Hindlimb muscle (tissue), 1 donor: ENCODE measurements around the gene KCNQ1. TPM values are rescaled to one million over a fixed set of nuclear protein-coding genes. Genes with fewer than 3 reads are reported as not detected.

Source experiments
- DNase-seq: peaks from one replicate; pipeline ENCODE4 v3.0.0-alpha.2; 2013
- polyA plus RNA-seq: library from polyadenylated mRNA; unstranded; fragments of 120-200 nt; gene quantifications from one replicate; pipeline ENCODE4 v1.2.1, GENCODE V29; 2013; ENCODE audit not compliant: insufficient read length

The KCNQ1 gene
- polyA plus RNA-seq, 1 donor = 2.9 TPM

DNA sequence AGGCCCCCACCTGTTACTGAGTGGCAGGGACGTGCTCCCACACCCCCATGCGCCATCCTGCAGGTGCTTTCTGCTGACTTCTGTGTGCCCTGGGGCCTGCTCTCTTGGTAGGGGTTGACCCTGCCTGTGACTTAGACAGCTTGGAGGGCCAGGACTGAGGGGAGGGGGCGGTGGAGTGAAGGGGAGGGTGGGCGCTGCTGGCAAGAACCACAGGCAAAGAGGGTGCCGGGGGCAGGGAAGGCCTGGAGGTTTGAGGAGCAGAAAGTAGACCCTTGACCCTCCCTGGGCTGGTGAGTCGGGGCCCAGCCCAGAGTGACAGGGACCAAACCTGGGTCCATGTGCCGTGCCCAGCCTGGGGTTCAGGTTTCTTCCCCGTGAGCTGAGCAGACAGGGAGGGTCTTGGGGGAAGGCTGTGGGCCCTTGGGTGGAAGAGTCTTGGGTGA, 17.8 kb downstream of the KCNQ1 start:
- no peak for DNase-seq

DNA sequence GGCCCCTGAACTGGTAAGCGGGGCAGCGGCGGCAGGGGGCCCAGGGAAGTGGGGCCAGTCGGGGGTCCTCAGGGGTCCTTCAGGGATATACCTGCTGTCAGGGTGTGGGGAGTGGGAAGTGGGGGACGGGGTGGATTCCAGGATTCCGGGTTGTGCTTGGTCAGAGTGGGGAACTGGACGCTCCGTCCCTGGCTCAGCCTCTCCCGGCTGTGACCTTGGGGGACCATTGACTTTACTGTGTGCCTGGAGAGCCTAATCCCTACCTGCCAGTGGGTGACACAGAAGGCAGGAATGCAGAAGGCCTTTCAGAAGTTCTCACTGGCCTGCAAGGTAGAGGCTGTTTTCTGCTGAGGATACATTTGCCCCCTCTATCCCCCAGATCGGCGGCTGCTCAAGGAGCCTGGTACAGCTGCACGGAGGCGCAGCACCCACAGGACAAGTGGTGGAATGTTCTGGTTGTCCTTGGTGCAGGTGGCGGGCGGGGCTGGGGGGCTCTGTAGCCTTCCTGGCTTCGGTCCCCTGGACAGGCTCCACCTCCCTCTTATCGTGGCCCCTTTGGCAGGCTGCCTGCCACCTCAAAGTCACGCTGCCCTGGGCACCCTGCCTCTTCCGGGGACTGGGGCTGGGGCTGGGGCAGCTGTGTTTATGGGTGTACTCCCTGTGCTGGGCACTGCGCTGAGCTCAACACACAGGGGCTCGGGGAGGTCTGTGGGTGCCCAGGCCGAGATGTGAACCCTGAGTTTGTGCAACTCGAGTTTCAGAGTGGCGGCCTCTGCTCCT, 18.4 kb downstream of the KCNQ1 start:
- DNase-seq = no peak

DNA sequence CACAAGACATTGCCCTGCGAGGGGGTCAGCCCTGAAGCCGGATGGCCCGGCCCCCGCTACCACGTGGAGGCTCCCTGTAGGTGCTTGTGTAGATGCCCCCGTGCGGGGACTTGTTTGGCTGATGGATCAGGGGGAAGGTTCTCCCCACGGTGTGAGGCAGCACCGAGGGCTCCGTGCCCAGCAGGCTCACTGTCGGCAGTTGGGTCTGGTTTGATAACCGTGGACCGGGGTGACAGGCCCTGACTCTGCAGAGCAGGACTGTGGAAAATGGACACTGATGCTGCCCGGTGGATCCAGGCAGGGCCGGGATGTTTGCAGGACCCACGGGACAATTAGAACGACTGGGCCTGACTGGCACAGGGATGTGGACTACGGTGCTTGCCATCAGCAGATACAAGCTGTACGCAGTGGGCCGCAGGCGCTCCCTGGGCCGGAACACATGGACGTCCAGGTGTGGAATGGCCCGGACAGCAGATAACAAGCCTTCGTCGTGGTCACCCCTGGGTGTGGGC, 19.0 kb downstream of the KCNQ1 start:
- DNase-seq = no peak

DNA sequence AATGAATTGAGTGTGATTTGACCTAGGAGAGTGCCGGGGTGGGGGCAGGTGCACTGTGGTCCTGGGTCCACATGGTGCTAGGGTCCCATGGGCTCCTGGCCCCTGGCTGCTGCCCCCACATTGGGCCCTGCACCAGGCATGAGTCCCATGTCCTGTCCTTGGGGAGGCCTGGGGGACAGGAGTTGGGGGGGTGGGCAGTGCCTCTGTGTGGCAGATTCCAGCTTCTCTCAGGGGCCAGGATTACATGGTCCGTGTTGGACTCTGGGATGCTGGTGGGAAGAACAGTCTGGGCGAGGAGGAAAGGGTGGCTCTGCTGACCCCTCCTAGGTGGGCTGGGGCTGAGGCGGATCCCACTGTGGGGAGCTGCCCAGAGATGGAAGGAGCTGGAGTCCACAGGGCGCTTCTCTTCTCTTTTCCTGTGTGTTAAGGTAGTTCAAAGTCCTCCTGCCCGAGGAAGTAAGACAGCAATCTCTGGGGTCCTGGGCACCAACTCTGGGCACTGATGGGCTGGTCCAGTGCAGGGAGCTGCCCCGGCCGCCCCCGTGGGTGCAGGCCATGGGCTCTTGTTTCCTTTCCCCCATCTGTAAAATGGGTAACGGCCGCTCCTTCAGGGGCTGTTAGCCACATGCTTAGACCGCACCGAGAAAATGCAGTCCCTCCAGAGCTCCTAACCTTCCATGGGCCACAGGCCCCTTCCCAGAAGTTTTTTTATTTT, 19.8 kb downstream of the KCNQ1 start:
- DNase-seq = no peak

DNA sequence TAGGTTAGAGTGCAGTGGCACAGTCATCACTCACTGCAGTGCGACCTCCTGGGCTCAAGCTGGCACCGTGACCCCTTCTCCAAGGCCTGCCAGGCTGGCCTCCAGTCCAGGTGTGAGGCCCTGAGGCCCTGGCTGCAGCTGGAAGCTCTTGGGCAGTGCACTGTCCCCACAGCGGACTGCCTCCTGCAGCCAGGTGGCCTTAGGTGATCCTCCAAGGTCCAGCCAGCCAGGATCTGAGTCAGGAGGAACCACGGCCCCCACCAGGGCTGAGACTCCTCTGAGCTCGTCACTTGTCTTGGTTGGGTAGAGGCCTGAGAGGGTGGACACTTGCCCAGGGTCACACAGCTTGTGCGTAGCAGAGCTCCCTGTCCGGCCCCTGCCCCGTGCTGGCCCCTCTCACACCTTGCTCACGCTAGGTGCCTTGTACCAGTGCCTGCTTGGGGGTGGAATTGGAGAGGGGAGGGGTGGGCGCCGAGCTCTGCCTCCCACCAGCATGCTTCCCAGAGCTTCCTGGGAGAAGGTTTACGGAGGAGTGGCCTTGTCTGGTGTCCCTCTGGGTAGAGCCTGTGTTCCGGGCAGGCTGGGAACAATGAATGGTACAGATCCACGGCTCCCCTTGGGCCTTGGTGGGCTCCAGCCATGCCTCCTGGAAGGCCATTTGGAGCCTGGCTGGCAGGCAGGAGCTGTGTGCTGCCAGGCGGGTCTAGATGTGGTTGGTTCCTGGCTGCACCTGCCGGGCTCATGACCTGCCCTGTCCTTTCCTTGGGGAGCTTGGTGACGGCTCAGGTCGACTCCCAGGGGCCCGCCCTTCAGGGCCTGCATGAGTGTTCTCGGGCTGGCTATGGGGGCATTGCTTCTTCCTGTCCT, 20.6 kb downstream of the KCNQ1 start:
- no peak for DNase-seq

DNA sequence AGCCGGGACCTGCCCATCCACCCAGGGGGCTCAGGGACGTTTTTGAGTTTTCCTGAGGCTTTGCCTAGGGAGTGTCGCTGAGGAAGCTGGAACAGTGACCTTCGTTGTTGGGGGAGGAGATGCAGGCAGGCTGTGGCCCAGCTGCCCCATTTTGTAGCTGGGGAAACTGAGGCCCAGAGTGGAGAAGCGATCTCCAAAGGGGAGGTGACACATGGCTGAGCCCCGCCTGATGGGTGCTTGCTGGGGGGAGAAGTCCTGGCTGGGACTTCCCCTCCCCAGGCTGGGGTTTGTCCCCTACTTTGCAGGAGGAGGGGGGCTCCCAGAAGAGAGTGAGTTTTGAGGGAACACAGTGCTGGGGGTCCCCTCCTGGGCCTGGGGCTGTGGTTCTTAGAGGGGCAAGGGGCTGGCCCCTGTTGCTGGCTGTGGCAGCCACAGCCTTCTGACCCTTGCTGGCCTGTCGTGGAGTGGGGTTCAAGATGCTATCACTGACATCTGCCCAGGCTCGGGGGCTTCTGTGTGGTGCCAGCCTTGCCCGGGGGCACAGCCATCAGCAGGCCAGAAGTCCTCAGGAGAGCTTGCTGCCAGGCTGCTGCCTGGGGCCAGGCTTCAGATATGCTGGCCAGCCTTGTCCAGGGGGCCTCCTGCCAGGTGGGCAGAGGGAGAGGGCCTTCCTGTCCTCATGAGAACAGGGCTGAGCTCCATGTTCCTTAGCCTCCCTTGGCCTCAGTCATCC, 21.4 kb downstream of the KCNQ1 start:
- DNase-seq = no peak

DNA sequence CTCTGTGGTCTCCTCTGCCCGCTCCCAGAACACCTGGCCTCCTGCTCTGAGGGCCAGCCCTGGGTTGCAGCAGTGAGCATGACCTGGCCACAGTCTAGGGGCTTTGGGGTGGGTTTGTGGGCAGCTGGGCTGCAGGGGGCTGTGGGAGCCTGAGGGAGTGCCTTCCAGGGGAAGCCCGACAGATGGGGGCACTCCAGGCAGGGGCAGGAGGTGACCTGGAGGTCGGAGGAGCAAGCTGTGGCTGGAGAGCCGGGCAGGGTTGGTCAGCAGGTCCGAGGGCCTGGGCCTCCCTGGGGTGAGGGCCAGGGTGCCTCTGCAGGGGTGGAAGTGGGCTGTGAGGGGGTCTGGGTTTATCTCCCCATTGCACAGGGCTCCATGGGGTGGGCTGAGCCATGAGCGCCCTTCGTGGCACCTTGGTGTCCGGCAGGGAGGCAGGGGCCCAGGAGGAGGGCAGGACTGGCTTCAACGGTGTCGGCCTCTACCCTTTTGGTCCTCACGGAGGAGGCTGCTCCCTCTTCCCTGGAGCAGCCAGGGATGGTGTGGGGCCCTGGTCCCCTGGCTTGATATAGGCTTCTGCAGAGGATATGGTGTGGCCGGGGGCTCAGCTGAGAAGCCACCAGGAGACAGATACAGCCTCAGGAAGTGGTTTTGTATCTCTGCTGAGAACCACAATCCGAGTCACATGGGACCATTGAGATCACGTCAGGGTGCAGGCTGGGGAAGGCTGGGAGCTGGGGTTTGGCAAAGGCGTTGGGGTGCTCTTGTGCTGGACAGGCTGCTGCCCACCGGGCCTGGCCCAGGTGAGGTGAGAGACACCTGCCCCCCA, 22.3 kb downstream of the KCNQ1 start:
- no peak for DNase-seq

DNA sequence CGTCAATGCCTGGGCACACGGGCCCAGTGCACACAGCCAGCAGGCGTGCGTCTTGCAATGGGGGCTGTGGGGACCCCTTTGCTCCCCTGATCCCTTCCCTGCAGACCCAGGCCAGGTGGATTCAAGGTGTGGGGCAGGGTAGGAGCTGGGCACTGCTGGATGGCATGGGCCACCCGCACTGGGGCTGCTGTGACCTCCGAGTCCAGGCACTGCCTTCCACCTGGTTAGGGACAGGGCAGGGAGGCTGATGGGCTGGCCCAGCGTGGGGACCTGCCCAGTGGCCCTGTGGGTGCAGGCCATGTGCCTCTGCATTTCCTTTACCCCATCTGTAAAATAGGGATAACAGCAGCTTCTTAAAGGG, 22.9 kb downstream of the KCNQ1 start:
- no peak for DNase-seq

DNA sequence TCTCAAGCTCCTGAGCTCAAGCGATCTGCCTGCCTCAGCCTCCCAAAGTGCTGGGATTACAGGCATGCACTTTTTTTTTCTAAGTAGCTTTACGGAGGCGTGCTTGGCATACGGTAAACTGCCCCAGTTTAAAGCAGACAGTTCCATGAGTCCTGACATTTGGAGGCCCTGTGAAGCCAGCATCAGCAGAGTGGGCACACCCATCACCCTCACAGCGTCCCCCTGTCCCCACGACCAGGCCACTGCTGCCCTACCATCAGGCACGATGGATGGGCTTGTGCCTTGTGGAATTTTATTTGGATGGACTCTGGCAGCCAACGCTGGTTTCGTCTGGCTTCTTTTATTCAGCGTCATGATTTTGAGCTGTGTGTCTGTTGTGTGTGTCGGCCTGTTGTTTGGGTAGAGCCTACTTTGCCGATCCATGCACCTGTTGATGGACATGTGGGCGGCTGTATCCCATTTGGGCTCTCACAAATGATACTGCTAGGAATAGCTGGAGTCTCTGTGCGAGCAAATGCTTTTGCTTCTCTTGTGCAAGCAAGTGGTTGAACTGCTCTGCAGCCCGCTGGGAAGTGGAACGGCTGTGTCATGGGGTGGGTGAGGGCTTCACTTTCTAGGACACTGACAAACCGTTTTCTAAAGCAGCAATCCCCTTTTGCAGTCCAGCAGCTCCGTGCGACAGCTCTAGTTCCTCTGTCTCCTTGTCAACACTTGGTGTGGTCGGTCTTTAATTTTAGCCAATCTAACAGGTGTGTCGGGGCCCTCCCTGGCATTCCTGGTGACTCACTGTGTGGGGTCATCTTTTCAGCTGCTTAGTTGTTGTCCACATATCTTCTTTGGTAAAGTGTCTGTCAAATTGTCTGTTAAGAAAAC, 23.8 kb downstream of the KCNQ1 start:
- no peak for DNase-seq

DNA sequence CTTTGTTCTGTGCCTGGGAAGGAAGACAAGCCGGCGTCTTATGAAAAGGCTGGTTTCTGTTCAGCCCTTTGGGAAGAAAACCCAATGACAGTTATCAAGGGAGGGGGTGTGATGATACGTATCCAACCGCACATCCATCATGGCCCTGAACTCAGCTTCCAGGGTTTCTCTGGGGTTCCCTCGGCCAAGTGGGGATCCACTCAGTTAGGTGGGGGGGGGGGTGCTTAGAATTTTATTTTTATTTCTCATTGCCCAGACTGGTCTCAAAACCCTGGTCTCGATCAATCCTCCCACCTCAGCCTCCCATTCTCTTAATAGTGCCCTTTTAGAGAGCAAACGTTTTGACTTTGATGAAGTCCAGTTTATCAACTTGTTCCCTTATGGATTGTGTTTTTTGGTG, 25.7 kb downstream of the KCNQ1 start:
- DNase-seq = no peak

DNA sequence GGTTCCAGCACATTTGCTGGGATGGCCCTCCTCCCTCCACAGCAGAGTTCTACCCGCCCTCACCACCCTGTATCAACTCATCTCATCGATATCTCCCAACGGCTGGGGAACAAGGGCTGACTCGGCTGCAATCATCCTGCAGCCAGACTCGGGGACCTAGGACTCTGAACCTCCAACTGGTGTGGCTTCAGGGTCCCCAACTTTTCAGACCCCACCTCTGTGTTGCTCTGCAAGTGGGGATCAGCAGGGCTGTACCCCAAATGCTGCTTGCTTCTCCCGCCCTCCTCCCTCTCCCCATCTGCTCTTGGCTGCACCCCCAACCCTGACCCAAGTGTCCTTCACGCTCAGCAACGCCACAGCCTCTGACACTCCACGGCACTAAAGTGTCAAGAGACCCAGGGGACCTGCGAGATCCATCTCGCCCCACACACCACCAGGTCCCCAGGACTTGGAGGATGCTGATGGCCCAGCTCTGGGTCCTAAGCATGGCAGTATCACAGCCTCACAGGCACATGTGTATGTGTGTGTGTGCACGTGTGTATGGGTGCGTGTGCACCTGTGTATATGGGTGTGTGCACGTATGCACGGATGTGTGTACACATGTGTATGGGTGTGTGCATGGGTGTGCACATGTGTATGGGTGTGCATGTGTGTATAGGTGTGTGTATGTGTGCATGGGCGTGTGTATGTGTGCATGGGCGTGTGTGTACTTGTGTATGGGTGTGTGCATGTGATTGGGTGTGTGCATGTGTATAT, 26.4 kb downstream of the KCNQ1 start:
- DNase-seq = no peak

DNA sequence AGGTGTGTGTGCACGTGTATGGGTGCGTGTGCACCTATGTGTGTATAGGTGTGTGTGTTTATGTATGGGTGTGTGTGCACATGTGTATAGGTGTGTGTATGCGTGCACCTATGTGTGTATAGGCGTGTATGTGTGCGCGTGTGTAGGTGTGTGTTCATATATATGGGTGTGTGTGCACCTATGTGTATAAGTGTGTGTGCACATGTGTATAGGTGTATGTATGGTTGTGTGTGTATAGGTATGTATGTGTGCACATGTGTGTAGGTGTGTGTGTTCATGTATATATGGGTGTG, 26.9 kb downstream of the KCNQ1 start:
- DNase-seq = no peak

DNA sequence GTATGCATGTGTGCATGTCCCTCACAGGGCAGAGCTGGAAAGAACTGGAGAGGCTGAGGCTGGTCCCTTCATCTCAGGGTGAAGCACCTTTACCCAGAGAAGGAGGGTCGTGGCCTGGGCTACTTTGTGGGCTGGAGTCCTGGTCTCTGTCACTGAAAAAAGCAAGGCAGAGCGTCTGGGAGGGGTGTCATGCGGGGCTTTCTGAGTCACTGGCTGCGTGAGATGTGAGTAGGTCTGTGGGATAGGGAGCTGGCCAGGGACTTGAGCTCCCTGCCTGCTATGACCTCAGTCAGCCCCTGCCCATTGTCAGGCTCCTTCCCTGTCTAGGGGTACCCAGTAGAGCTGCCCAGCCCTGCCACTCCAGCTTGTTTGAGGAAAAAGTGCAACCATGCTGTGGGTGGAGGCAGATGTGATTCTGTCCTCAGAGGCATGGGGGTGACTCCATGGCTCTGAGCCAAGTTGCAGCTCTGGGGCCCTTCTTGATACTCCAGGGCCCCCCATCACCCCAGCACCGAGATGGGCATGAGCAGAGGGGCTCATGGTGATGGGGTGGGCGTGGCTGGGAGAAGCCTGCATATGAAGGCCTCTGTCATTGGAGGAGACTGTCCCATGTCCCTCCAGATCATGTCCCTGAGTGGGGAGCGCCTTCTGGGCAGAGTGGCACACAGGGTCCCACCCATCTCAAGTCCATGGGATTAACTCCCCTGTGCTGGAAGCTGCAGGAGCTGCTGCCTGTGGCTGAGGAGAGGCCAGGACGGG, 27.8 kb downstream of the KCNQ1 start:
- DNase-seq = no peak

DNA sequence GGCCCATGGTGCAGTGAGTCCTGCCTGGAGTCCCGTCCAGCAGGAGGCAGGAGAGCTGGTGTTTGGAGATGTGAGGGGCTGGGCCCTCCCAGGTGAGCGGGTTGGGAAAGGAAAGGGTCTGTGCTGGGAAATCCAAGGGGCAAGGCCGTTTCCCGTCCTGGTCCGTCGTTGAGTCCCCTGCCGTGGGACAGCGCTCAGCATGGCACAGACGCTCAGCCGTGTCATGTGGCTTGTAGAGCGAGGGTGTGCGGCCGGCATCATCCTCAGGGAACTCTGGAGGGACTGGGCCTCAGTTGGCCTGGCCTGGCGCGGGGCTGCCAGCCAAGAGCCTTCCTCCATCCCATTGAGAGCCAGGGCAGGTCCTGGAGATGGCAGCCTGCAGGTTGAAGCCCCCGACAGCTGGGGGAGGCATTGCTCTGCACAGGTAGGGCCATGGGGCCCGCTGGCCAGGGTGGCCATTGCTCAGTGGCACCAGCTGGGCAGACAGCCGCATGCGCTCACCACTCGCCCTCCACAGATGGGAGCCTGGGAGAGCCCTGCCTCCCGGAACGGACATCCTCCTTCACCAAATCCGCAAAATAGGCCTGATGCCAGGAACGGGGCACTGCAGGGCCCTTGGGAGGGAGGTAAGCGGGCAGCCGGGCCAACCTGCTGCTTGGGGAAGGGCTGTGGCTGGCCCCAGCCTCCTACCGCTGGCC, 28.7 kb downstream of the KCNQ1 start:
- DNase-seq = no peak

DNA sequence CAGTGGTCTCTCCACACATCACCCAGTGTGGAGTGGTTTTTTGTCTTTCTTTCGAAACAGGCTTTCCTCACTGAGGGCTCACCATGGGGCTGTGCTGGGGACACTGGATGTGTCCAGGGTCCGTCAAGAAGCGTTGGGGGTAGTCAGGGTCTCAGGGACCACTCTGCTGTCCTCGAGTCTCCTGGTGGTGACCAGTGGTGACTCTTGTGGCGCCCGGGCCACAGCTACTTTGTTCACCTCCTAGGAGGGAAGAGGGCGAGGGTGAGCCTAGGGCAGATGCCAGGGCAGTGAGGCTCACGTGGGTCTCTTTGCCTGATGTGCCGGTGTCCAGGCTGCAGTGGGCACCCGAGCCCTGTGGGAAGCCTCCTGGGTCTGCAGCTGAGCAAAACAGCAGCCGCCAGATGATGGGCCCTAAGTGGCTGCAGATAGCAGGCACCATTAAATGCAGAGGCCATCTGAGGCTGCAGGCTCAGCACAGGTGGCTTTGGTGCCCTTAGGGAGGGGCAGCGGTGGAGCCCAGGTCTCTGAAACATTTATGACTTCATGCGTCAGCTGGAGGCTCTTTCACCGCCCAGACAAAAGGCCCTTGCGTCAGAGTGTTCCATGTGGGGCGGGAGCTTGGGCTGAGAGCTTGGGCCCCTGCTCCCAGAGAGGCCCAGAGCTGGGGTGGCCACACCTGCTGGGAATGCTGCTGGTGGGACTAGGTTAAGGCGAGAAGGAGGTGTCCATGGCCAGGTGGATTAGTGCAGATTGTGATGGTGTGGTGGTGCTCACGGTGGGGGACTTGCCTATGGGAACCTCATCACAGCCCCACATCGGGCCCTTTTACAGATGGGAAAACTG, 29.5 kb downstream of the KCNQ1 start:
- no peak for DNase-seq

DNA sequence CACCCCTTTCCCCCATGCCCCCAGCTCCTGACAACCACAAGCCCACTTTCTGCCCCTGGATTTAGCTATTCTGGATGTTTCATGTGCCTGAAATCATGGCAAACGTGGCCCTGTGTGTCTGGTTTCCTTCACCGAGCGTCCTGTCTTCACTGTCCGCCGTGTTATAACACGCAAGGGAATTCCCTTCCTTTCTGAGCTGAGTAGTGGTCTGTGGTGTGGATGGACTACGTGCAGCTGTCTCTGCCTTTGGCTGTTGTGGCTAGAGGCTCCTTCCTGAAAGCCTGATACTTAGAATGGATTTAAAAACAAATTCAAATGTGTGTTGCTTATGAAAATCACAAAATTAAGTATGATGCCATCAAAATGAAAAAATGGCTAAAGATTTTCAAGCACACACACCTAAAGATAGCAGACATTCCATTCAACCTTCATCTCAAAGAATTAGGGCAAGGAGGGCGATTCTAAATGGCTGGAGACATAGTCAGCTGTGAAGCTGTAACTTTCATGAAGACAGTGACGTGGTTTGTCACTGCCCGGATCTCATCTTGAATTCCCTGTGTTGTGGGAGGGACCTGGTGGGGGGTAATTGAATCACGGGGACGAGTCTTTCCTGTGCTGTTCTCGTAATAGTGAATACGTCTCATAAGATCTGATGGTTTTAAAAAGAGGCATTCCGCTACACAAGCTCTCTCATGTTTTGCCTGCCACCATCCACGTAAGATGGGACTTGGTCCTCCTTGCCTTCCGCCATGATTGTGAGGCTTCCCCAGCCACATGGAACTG, 30.5 kb downstream of the KCNQ1 start:
- no peak for DNase-seq

DNA sequence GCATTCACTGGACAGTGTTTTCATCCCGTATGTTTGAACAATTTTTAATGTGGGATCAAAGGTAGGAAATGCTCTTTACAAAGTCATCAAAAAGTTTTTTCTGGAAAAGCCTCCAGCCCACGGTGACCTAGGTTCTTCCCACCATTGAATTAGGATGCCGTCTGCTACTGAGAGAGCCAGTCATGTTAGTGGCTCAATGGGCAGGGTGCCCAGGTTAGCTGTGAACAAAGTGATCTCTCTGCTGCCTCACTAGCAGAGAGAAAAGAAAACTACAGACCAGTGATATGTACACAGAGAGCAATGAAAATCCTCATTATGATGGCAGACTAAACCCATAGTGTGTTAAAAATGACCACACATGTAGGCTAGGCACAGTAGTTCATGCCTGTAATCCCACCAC, 32.4 kb downstream of the KCNQ1 start:
- DNase-seq = no peak
